GM23248 (cell line): Measurements from ENCODE around the gene NRG3.

Experiments
- EZH2 ChIP-seq: fragments of 200-600 bp; sonication (generic); IDR thresholded peaks from 2 replicates; pipeline ENCODE4 v1.6.1; 2018; ENCODE audit warnings: antibody characterized with exemption, mild to moderate bottlenecking; ENCODE audit not compliant: insufficient read depth, poor library complexity, severe bottlenecking
- EZH2phosphoT487 ChIP-seq: fragments of 200-600 bp; sonication (generic); IDR thresholded peaks from 2 replicates; pipeline ENCODE4 v1.6.1; 2018; ENCODE audit warnings: antibody characterized with exemption, moderate library complexity, mild to moderate bottlenecking, low read depth; ENCODE audit not compliant: insufficient read depth

- TF ChIP-seq EZH2: no peak
- no peak for TF ChIP-seq EZH2phosphoT487
Measured at GRCh38 chr10:82361256-82361655, 486.3 kb downstream of the NRG3 start.
